Measurements from ENCODE around the gene ANKRD34B.

DNA sequence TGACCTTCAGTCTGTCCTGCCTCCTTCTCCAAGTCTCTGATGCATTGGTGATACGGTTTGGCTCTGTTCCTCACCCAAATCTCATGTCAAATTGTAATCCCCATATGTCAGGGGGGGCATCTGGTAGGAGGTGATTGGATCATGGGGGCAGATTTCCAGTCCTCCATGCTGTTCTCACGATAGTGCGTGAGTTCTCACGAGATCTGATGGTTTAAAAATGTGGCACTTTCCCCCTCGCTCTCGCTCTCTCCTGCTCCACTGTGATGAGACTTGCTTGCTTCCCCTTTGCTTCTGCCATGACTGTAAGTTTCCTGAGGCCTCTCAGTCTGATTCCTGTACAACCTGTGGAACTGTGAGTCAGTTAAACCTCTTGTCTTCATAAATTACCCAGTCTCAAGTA is 14.7 kb upstream of the ANKRD34B start:
- TF ChIP-seq CTCF (IDR thresholded peaks at IDR 0.05 in 2 of 3, conservative IDR thresholded peaks at IDR 0.05 in 1 of 3; ENCODE audit: control insufficient read depth in 2 of 3, extremely low read depth in 1 of 3, insufficient read depth in 1 of 3, low read depth in 3 of 3, low read length in 3 of 3) (no peak), ATF2 (IDR thresholded peaks at IDR 0.05; ENCODE audit: low read length) (no peak), SMC3 (IDR thresholded peaks at IDR 0.05; ENCODE audit: borderline replicate concordance, low read length) (no peak), BCL11A (IDR thresholded peaks at IDR 0.05; ENCODE audit: low read depth, low read length) (no peak)

All from GM12878 (cell line).